EH (cell line): ENCODE measurements around the gene ZNF202.
A peak's percentile ranks its signal among the peaks of the same experiment; 100 is the strongest.
"Not testable (repeated sequence)": the region's sequence is repeated elsewhere in the genome, so short reads cannot be mapped to it uniquely, and the experiment has no call there.

Experiments
- DNase-seq: peaks from one replicate; pipeline ENCODE4 v3.0.0-alpha.2; 2015; ENCODE audit warnings: low read depth

Gene ZNF202

GRCh38 chr11:123740787-123741158, 687 bp downstream of the ZNF202 start:
- DNase-seq: peak; percentile 2

GRCh38 chr11:123738374-123738773, 3.1 kb downstream of the ZNF202 start:
- DNase-seq: no peak

- DNase-seq: no peak
These were observed 4.7 kb downstream of the ZNF202 start for GRCh38 chr11:123736769-123737168.

- DNase-seq: peak; percentile 43
These were observed 11.9 kb downstream of the ZNF202 start for GRCh38 chr11:123729602-123730001.

- no peak for DNase-seq
These were observed 15.3 kb downstream of the ZNF202 start for GRCh38 chr11:123725995-123726655.

GRCh38 chr11:123719452-123719851, 22.0 kb downstream of the ZNF202 start:
- peak; percentile 60 for DNase-seq

GRCh38 chr11:123718469-123718868, 23.0 kb downstream of the ZNF202 start:
- no peak for DNase-seq

GRCh38 chr11:123718063-123718462, 23.4 kb downstream of the ZNF202 start:
- DNase-seq: no peak

GRCh38 chr11:123712627-123713026, 28.8 kb downstream of the ZNF202 start:
- not testable (repeated sequence) for DNase-seq

- peak; percentile 67 for DNase-seq
These were observed 33.8 kb downstream of the ZNF202 start for GRCh38 chr11:123707606-123708205.

- DNase-seq: peak; percentile 6
These were observed 34.3 kb downstream of the ZNF202 start for GRCh38 chr11:123707206-123707605.

- DNase-seq: no peak
These were observed 37.1 kb downstream of the ZNF202 start for GRCh38 chr11:123704341-123704740.

- DNase-seq: no peak
These were observed 38.8 kb downstream of the ZNF202 start for GRCh38 chr11:123702696-123703095.

- DNase-seq: no peak
These were observed 39.3 kb downstream of the ZNF202 start for GRCh38 chr11:123702139-123702538.

GRCh38 chr11:123700772-123701171, 40.7 kb downstream of the ZNF202 start:
- no peak for DNase-seq

GRCh38 chr11:123698546-123699127, 42.8 kb downstream of the ZNF202 start:
- DNase-seq: no peak

GRCh38 chr11:123696183-123696582, 45.3 kb downstream of the ZNF202 start:
- DNase-seq: peak; percentile 18

- DNase-seq: no peak
These were observed 46.2 kb downstream of the ZNF202 start for GRCh38 chr11:123695231-123695630.

GRCh38 chr11:123694551-123694950, 46.9 kb downstream of the ZNF202 start:
- peak; percentile 11 for DNase-seq

GRCh38 chr11:123692961-123693360, 48.5 kb downstream of the ZNF202 start:
- no peak for DNase-seq

- peak; percentile 41 for DNase-seq
These were observed 51.0 kb downstream of the ZNF202 start for GRCh38 chr11:123690485-123690884.

- no peak for DNase-seq
These were observed 56.9 kb downstream of the ZNF202 start for GRCh38 chr11:123684601-123685000.

GRCh38 chr11:123683428-123684170, 57.9 kb downstream of the ZNF202 start:
- no peak for DNase-seq
